ENCODE results near the gene FAM240A. TPM values are rescaled to one million over a fixed set of nuclear protein-coding genes. Genes with fewer than 3 reads are reported as not detected.

The FAM240A gene
- total RNA-seq, 1 experiment from 2014 or later, result not detected

DNA sequence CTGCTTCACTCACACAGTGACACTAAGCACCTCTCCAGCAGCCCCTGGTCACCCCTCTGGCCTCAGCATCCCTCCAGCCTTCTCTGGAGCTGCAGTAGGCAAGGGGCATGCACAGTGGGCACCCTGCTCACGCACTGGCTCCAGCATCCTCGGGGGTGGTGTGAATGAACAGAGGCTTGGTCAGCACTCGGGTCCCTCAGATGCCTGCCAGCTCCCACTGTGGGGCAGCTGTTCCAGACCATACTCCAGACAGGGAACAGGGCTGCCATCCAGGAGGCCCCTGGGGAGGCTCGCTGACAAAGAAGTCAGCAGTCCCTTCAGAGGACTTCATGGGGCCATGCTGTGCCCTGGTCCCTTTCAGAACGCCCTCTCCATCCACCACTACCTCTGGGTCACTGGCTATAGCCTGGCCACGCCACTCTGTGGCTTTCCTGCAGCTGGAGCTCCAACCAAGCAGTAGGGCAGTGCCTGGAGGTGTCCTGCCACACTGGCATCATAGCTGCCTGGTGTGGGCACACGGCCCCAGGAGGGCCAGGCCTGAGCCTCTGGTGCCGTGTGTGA, 54.8 kb downstream of the FAM240A start (continued):
- TF ChIP-seq TCF7L2 (IDR thresholded peaks at IDR 0.05; ENCODE audit: borderline replicate concordance, extremely low read depth, insufficient read depth, insufficient read length), result no peak
- no peak for TF ChIP-seq CBX3 (IDR thresholded peaks at IDR 0.05; ENCODE audit: low read depth)
- TF ChIP-seq RAD21 (IDR thresholded peaks at IDR 0.05; ENCODE audit: low read depth), result no peak
- no peak for TF ChIP-seq SIN3A (IDR thresholded peaks at IDR 0.05; ENCODE audit: low read depth)

DNA sequence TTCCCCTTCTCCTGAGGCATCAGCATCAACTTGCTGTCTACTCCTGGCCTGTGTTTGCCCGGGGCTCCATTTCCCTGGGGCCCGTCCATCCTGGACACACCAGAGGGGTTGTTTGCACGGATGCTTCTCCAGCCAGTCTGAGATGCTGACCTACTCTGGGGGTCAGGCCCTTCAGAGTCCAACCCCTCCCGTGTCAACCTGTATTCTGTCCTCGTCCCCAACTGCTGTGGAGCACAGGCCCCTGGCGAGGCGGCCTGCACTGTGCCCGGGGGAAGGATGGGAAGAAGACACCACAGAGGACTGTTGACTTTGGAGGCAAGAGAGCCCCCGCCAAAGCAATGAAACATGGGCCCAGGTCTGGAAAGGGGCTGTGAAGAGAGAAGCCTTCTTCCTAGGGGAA, 55.3 kb downstream of the FAM240A start:
- Histone ChIP-seq H4K20me1 (ENCODE audit: insufficient read depth) (no peaks in the 10 kb centered on the region), H2AFZ (ENCODE audit: low read depth, low read length, poor library complexity, severe bottlenecking) (no peak overlapping the region), H3K4me2 (ENCODE audit: low read length) (no peak overlapping the region), H3K9ac (ENCODE audit: low read length) (no peak overlapping the region), H3K79me2 (ENCODE audit: insufficient read depth, low read length) (no peaks in the 10 kb centered on the region), H3K9me2 (ENCODE audit: insufficient read depth) (no peaks in the 10 kb centered on the region), H3K27ac (ENCODE audit: low read depth, low read length) (no peak overlapping the region), H3K4me1 (ENCODE audit: control insufficient read depth in 1 of 2, insufficient read depth in 2 of 2, low read length in 2 of 2) (no peaks in the 10 kb centered on the region), H3K36me3 (ENCODE audit: control insufficient read depth in 1 of 2, insufficient read depth in 2 of 2, low read length in 2 of 2) (no peaks in the 10 kb centered on the region), H3K27me3 (ENCODE audit: insufficient read depth, low read length) (no peaks in the 10 kb centered on the region), H3K9me3 (ENCODE audit: control insufficient read depth in 1 of 2, insufficient read depth in 1 of 2, low read depth in 1 of 2, low read length in 2 of 2) (no peaks in the 10 kb centered on the region), H3K4me3 (replicated peaks in 1 of 2; ENCODE audit: low read depth in 1 of 2, low read length in 2 of 2) (no peak overlapping the region)
- intact Hi-C loops (cut with micrococcal nuclease), result no loop called here
- no TSS peak for BruUV-seq (replicated peaks)
- TF ChIP-seq EZH2phosphoT487 (IDR thresholded peaks at IDR 0.05; ENCODE audit: borderline replicate concordance) (no peak), POLR2A (IDR thresholded peaks at IDR 0.05; ENCODE audit: borderline replicate concordance, extremely low read depth, insufficient read depth, insufficient read length) (no peak), SIN3A (IDR thresholded peaks at IDR 0.05; ENCODE audit: low read depth) (no peak), TCF7L2 (IDR thresholded peaks at IDR 0.05; ENCODE audit: borderline replicate concordance, extremely low read depth, insufficient read depth, insufficient read length) (no peak), CEBPB (IDR thresholded peaks at IDR 0.05; ENCODE audit: low read depth) (no peak), FOSL1 (IDR thresholded peaks at IDR 0.05; ENCODE audit: low read depth) (no peak), POLR2AphosphoS5 (IDR thresholded peaks at IDR 0.05; ENCODE audit: low read depth, low read length) (no peak), JUND (IDR thresholded peaks at IDR 0.05) (no peak), EGR1 (IDR thresholded peaks at IDR 0.05; ENCODE audit: low read depth) (no peak), ELF1 (IDR thresholded peaks at IDR 0.05; ENCODE audit: borderline replicate concordance, low read depth) (no peak)
- TF ChIP-seq, protein P1, sequence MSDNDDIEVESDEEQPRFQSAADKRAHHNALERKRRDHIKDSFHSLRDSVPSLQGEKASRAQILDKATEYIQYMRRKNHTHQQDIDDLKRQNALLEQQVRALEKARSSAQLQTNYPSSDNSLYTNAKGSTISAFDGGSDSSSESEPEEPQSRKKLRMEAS (IDR thresholded peaks at IDR 0.05), result no peak
- TF ChIP-seq, protein P2, sequence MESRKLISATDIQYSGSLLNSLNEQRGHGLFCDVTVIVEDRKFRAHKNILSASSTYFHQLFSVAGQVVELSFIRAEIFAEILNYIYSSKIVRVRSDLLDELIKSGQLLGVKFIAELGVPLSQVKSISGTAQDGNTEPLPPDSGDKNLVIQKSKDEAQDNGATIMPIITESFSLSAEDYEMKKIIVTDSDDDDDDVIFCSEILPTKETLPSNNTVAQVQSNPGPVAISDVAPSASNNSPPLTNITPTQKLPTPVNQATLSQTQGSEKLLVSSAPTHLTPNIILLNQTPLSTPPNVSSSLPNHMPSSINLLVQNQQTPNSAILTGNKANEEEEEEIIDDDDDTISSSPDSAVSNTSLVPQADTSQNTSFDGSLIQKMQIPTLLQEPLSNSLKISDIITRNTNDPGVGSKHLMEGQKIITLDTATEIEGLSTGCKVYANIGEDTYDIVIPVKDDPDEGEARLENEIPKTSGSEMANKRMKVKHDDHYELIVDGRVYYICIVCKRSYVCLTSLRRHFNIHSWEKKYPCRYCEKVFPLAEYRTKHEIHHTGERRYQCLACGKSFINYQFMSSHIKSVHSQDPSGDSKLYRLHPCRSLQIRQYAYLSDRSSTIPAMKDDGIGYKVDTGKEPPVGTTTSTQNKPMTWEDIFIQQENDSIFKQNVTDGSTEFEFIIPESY (IDR thresholded peaks at IDR 0.05; ENCODE audit: extremely low read depth, insufficient replicate concordance, low read length), result no peak
- TF ChIP-seq, protein P3, sequence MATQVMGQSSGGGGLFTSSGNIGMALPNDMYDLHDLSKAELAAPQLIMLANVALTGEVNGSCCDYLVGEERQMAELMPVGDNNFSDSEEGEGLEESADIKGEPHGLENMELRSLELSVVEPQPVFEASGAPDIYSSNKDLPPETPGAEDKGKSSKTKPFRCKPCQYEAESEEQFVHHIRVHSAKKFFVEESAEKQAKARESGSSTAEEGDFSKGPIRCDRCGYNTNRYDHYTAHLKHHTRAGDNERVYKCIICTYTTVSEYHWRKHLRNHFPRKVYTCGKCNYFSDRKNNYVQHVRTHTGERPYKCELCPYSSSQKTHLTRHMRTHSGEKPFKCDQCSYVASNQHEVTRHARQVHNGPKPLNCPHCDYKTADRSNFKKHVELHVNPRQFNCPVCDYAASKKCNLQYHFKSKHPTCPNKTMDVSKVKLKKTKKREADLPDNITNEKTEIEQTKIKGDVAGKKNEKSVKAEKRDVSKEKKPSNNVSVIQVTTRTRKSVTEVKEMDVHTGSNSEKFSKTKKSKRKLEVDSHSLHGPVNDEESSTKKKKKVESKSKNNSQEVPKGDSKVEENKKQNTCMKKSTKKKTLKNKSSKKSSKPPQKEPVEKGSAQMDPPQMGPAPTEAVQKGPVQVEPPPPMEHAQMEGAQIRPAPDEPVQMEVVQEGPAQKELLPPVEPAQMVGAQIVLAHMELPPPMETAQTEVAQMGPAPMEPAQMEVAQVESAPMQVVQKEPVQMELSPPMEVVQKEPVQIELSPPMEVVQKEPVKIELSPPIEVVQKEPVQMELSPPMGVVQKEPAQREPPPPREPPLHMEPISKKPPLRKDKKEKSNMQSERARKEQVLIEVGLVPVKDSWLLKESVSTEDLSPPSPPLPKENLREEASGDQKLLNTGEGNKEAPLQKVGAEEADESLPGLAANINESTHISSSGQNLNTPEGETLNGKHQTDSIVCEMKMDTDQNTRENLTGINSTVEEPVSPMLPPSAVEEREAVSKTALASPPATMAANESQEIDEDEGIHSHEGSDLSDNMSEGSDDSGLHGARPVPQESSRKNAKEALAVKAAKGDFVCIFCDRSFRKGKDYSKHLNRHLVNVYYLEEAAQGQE (IDR thresholded peaks at IDR 0.05; ENCODE audit: low read depth), result no peak
- ATAC-seq (no peak), DNase-seq (ENCODE audit: low read depth, low spot score) (no peak)
- CTCF ChIA-PET, result no interaction called here
- POLR2A ChIA-PET, result no interaction called here
- RAD21 ChIA-PET (ENCODE audit: low non-redundant PET in 1 of 2, low total read pairs in 2 of 2, uncharacterized antibody in 2 of 2, unreplicated experiment in 2 of 2), result no interaction called here
